Measurements from ENCODE around the gene S100PBP.

GRCh38 chr1:32874860-32875752, 57.7 kb downstream of the S100PBP start:
- TF ChIP-seq, protein P1, sequence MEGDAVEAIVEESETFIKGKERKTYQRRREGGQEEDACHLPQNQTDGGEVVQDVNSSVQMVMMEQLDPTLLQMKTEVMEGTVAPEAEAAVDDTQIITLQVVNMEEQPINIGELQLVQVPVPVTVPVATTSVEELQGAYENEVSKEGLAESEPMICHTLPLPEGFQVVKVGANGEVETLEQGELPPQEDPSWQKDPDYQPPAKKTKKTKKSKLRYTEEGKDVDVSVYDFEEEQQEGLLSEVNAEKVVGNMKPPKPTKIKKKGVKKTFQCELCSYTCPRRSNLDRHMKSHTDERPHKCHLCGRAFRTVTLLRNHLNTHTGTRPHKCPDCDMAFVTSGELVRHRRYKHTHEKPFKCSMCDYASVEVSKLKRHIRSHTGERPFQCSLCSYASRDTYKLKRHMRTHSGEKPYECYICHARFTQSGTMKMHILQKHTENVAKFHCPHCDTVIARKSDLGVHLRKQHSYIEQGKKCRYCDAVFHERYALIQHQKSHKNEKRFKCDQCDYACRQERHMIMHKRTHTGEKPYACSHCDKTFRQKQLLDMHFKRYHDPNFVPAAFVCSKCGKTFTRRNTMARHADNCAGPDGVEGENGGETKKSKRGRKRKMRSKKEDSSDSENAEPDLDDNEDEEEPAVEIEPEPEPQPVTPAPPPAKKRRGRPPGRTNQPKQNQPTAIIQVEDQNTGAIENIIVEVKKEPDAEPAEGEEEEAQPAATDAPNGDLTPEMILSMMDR (IDR thresholded peaks at IDR 0.05), result no peak
- no peak for TF ChIP-seq POLR2A (IDR thresholded peaks at IDR 0.05)

All from testis (tissue), 2 donors.